ENCODE measurements around the gene CDK13.

GRCh38 chr7:39971924-39972323 lies 21.9 kb downstream of the CDK13 start:
- no peak for TF ChIP-seq CTCF (IDR thresholded peaks at IDR 0.05; ENCODE audit: extremely low read depth in 1 of 2, insufficient read depth in 1 of 2, low read depth in 1 of 2, low read length in 2 of 2)
- TF ChIP-seq POLR2AphosphoS5 (IDR thresholded peaks at IDR 0.05; ENCODE audit: insufficient read depth, low read depth, low read length), result no peak
- no peak for TF ChIP-seq JUN (IDR thresholded peaks at IDR 0.05; ENCODE audit: borderline replicate concordance, insufficient read depth, insufficient read length, low read depth)
- no peak for TF ChIP-seq EZH2 (IDR thresholded peaks at IDR 0.05; ENCODE audit: borderline replicate concordance, low read depth, low read length, severe bottlenecking)
